MM.1S (cell line): ENCODE data around the gene OSER1.
"Not testable (repeated sequence)": the region's sequence is repeated elsewhere in the genome, so short reads cannot be mapped to it uniquely, and the experiment has no call there.

Source experiments
- DNase-seq: peaks from one replicate; pipeline ENCODE4 v3.0.0-alpha.2; 2015
- H2AFZ ChIP-seq: fragments of 300-600 bp; sonication (generic); 2 replicates; pipeline ENCODE4 v1.6.0; 2016; ENCODE audit warnings: antibody characterized with exemption, low read length
- H3F3A ChIP-seq: fragments of 300-600 bp; sonication (generic); 2 replicates; pipeline ENCODE4 v1.6.1; 2016; ENCODE audit warnings: mild to moderate bottlenecking, antibody characterized with exemption, low read length, moderate library complexity, mixed read lengths; ENCODE audit not compliant: insufficient read depth
- H3K27ac ChIP-seq: fragments of 300-600 bp; sonication (generic); 2 replicates; pipeline ENCODE4 v1.5.1; 2016; ENCODE audit warnings: mild to moderate bottlenecking, low read length
- H3K27me3 ChIP-seq: fragments of 300-600 bp; sonication (generic); replicated peaks from 2 replicates; pipeline ENCODE4 v1.6.0; 2016; ENCODE audit warnings: low read length; ENCODE audit not compliant: insufficient read depth
- H3K36me3 ChIP-seq: fragments of 300-600 bp; sonication (generic); replicated peaks from 2 replicates; pipeline ENCODE4 v1.6.1; 2016; ENCODE audit warnings: mild to moderate bottlenecking, low read length, mixed read lengths; ENCODE audit not compliant: insufficient read depth
- H3K4me1 ChIP-seq: fragments of 300-600 bp; sonication (generic); 2 replicates; pipeline ENCODE4 v1.6.1; 2016; ENCODE audit warnings: low read length, mixed read lengths
- H3K4me2 ChIP-seq: fragments of 300-600 bp; sonication (generic); 2 replicates; pipeline ENCODE4 v1.6.0; 2016; ENCODE audit warnings: low read depth, low read length
- H3K4me3 ChIP-seq: fragments of 300-600 bp; sonication (generic); 2 replicates; pipeline ENCODE4 v1.5.1; 2016; ENCODE audit warnings: low read length, mixed read lengths
- H3K79me2 ChIP-seq: fragments of 300-600 bp; sonication (generic); 2 replicates; pipeline ENCODE4 v1.6.1; 2016; ENCODE audit warnings: mixed run types, low read length, mixed read lengths
- H3K9ac ChIP-seq: fragments of 300-600 bp; sonication (generic); 2 replicates; pipeline ENCODE4 v1.6.1; 2016; ENCODE audit warnings: low read length, mixed read lengths
- H3K9me2 ChIP-seq: fragments of 300-600 bp; sonication (generic); replicated peaks from 2 replicates; pipeline ENCODE4 v1.6.1; 2016; ENCODE audit warnings: mild to moderate bottlenecking, low read length, mixed read lengths; ENCODE audit not compliant: insufficient read depth
- H3K9me3 ChIP-seq: fragments of 300-600 bp; sonication (generic); replicated peaks from 2 replicates; pipeline ENCODE4 v1.6.1; 2016; ENCODE audit warnings: mild to moderate bottlenecking, low read length, mixed read lengths; ENCODE audit not compliant: insufficient read depth
- H4K20me1 ChIP-seq: fragments of 300-600 bp; sonication (generic); 2 replicates; pipeline ENCODE4 v1.6.1; 2016; ENCODE audit warnings: mild to moderate bottlenecking, low read length, moderate library complexity, mixed read lengths; ENCODE audit not compliant: insufficient read depth
- EZH2 ChIP-seq: fragments of 300-600 bp; sonication (generic); optimal IDR thresholded peaks from 2 replicates; pipeline ENCODE3; 2017; ENCODE audit warnings: low read depth, mild to moderate bottlenecking, antibody characterized with exemption, low read length, mixed read lengths
- EZH2phosphoT487 ChIP-seq: fragments of 300-600 bp; sonication (generic); IDR thresholded peaks from 2 replicates; pipeline ENCODE4 v1.6.1; 2018; ENCODE audit warnings: antibody characterized with exemption, low read length
- TF ChIP-seq, protein P1 (sequence below): fragments of 300-600 bp; sonication (generic); IDR thresholded peaks from 2 replicates; pipeline ENCODE4 v1.5.1; 2016; ENCODE audit warnings: antibody characterized with exemption, low read length, mixed read lengths

The OSER1 gene

DNA sequence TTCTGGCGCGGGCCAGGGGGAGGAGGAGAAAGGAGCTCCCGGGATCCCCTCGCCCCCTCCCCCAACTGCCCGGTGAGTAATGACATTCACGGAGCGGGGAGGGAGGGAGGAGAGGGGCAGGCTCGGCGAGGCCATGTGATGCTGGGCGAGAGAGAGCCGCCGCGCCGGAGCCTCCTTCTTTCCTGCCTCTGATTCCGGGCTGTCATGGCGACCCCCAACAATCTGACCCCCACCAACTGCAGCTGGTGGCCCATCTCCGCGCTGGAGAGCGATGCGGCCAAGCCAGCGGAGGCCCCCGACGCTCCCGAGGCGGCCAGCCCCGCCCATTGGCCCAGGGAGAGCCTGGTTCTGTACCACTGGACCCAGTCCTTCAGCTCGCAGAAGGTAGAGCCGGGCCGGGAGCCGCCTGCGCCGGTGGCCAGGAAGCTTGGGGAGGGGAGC is 36.6 kb upstream of the OSER1 start, which contains the start of gene GDAP1L1:
TSS of gene GDAP1L1 (plus strand) at position 178 of the 441 bp plus-strand sequence. CDS start at position 205, 27 bp downstream.
- Histone ChIP-seq H3K27ac (no peak within 1 kb of the TSS), H3K36me3 (no peaks in the 10 kb centered on the region), H3K9me2 (no peaks in the 10 kb centered on the region), H3K4me1 (no peaks in the 10 kb centered on the region), H4K20me1 (no peaks in the 10 kb centered on the region), H3F3A (no peaks in the 10 kb centered on the region), H3K9ac (no peak within 1 kb of the TSS), H3K9me3 (no peaks in the 10 kb centered on the region), H3K27me3 (no peaks in the 10 kb centered on the region), H3K4me2 (no peak within 1 kb of the TSS), H3K4me3 (no peak within 1 kb of the TSS), H2AFZ (no peak within 1 kb of the TSS), H3K79me2 (no peaks in the 10 kb centered on the region)
- no peak for DNase-seq
- TF ChIP-seq EZH2 (no peak), EZH2phosphoT487 (no peak)
- TF ChIP-seq, protein P1, sequence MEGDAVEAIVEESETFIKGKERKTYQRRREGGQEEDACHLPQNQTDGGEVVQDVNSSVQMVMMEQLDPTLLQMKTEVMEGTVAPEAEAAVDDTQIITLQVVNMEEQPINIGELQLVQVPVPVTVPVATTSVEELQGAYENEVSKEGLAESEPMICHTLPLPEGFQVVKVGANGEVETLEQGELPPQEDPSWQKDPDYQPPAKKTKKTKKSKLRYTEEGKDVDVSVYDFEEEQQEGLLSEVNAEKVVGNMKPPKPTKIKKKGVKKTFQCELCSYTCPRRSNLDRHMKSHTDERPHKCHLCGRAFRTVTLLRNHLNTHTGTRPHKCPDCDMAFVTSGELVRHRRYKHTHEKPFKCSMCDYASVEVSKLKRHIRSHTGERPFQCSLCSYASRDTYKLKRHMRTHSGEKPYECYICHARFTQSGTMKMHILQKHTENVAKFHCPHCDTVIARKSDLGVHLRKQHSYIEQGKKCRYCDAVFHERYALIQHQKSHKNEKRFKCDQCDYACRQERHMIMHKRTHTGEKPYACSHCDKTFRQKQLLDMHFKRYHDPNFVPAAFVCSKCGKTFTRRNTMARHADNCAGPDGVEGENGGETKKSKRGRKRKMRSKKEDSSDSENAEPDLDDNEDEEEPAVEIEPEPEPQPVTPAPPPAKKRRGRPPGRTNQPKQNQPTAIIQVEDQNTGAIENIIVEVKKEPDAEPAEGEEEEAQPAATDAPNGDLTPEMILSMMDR: no peak

DNA sequence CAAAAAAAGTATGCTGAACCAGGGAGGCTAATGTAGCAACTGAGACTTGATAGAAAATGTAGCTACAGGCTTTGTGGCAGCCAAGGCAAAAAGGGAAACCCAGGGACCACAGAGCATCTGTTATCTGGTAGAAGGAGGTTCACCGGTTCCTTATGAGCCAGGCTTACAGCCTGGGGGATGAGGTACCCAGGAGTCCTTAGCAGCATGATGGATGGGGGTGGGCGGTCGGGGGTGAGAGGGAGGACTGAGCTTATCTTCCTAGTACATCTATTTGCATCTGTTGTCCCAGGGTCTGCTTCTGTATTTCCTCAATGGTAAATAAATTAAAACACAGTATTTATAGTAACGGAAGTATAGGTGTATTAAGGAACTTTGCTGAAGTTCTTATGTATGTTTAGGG is 35.4 kb upstream of the OSER1 start:
- no peak for TF ChIP-seq EZH2phosphoT487
- no peak for TF ChIP-seq EZH2
- TF ChIP-seq, protein P1: no peak
- H2AFZ ChIP-seq: no peak overlapping the region
- DNase-seq: no peak
- no peaks in the 10 kb centered on the region for H3K4me1 ChIP-seq
- no peaks in the 10 kb centered on the region for H3K79me2 ChIP-seq
- no peaks in the 10 kb centered on the region for H3K9me2 ChIP-seq
- no peaks in the 10 kb centered on the region for H3K36me3 ChIP-seq
- H3K27me3 ChIP-seq: no peaks in the 10 kb centered on the region
- H3K4me3 ChIP-seq: no peak overlapping the region
- no peaks in the 10 kb centered on the region for H3K9me3 ChIP-seq
- H4K20me1 ChIP-seq: no peaks in the 10 kb centered on the region
- H3K9ac ChIP-seq: no peak overlapping the region
- no peak overlapping the region for H3K4me2 ChIP-seq
- H3F3A ChIP-seq: no peaks in the 10 kb centered on the region
- no peak overlapping the region for H3K27ac ChIP-seq

DNA sequence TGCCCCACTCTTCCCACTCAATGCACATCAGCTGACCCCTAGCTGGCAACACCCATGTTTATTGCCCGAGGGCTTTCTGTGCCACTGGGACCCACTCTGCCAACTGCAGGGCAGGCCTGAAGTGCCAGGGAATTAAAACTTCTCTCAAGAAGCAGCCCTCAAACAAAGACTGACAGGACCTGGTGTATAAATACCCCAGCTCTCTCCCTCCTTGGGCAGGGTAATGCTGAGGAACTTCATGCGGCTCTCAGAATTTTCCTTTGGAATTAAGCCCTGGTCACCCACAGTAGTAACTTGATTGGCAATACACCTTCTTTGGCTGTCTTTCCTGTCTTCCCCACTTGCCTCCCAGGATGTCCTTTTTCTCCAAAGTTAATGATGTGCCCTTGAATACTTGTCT is 31.2 kb upstream of the OSER1 start:
- Histone ChIP-seq H3K4me2 (no peak overlapping the region), H3K36me3 (no peaks in the 10 kb centered on the region), H3K27ac (no peak overlapping the region), H3K9ac (no peak overlapping the region), H3K27me3 (no peaks in the 10 kb centered on the region), H3K79me2 (no peaks in the 10 kb centered on the region), H2AFZ (no peak overlapping the region), H3K4me3 (no peak overlapping the region), H3F3A (no peaks in the 10 kb centered on the region), H3K9me3 (no peaks in the 10 kb centered on the region), H3K4me1 (no peaks in the 10 kb centered on the region), H3K9me2 (no peaks in the 10 kb centered on the region), H4K20me1 (no peaks in the 10 kb centered on the region)
- no peak for DNase-seq
- no peak for TF ChIP-seq EZH2
- TF ChIP-seq, protein P1: no peak
- TF ChIP-seq EZH2phosphoT487: no peak

DNA sequence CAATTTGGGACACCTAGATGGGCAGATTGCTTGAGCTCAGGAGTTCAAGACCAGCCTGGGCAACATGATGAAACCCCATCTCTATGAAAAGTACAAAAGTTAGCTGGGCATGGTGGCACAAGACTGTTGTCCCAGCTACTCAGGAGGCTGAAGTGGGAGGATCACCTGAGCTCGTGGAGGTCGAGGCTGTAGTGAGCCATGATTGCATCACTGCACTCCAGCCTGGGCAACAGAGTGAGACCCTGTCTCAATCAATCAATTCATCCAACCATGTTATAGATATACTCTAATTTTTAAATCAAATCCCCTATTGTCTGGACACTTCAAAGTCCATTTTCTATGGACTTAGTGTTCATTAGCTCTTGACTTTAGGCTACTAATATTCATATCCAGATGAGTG is 26.3 kb upstream of the OSER1 start:
- not testable (repeated sequence) for H4K20me1 ChIP-seq, H3K4me2 ChIP-seq, H3K9me2 ChIP-seq, H3K27ac ChIP-seq, DNase-seq, H3K9ac ChIP-seq, H3K36me3 ChIP-seq, H3F3A ChIP-seq, H3K79me2 ChIP-seq, H2AFZ ChIP-seq, H3K4me3 ChIP-seq, H3K27me3 ChIP-seq, H3K9me3 ChIP-seq, H3K4me1 ChIP-seq
